ENCODE results near the gene SLC66A1.

DNA sequence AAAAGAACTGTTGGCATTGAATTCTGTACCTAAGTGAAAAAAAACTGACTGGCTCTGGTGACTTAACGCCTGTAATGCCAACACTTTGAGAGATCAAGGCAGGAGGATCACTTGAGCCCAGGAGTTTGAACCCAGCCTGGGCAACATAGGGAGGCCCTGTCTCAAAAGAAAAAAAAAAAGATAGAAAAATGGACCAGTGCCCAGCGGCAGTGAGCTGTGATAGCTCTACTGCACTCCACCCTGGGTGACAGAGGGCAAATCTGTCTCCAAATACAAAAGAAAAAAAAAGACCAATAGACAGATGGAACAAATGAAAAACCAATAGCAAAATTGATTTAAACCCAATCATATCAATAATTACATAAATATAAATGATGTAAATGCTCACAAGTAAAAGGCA, 22.9 kb upstream of the SLC66A1 start:
- no peak for TF ChIP-seq CTCF (IDR thresholded peaks at IDR 0.05)
- TF ChIP-seq EZH2phosphoT487 (IDR thresholded peaks at IDR 0.05) = no peak
- no peak for TF ChIP-seq EZH2 (IDR thresholded peaks at IDR 0.05)
